Kasumi-1 (cell line): ENCODE data around the gene INPP5D.

Source experiments
- DNase-seq, 2 experiments: peaks; one replicate each; lab custom pipeline; 2025; lab: John Stamatoyannopoulos, UW

The INPP5D gene

GRCh38 chr2:233209117-233209532 is 149.0 kb downstream of the INPP5D start:
- no peak for DNase-seq

GRCh38 chr2:233209533-233210171 is 149.5 kb downstream of the INPP5D start:
- no peak for DNase-seq

- no peak for DNase-seq
Observed at GRCh38 chr2:233210281-233210680, 150.1 kb downstream of the INPP5D start.

GRCh38 chr2:233210843-233211547 is 150.9 kb downstream of the INPP5D start:
- no peak for DNase-seq

GRCh38 chr2:233211548-233211895 is 151.4 kb downstream of the INPP5D start:
- DNase-seq, result no peak

- no peak for DNase-seq
Observed at GRCh38 chr2:233213011-233213410, 152.9 kb downstream of the INPP5D start.

- DNase-seq, result no peak
Observed at GRCh38 chr2:233213975-233214374, 153.8 kb downstream of the INPP5D start.

- DNase-seq, result no peak
Observed at GRCh38 chr2:233217892-233218377, 157.8 kb downstream of the INPP5D start.

GRCh38 chr2:233218836-233219235 is 158.7 kb downstream of the INPP5D start:
- no peak for DNase-seq

- no peak for DNase-seq
Observed at GRCh38 chr2:233219848-233220247, 159.7 kb downstream of the INPP5D start.

GRCh38 chr2:233221378-233222063 is 161.4 kb downstream of the INPP5D start:
- DNase-seq, result no peak

GRCh38 chr2:233223059-233223894 is 163.1 kb downstream of the INPP5D start:
- DNase-seq, result no peak

- no peak for DNase-seq
Observed at GRCh38 chr2:233225230-233226068, 165.3 kb downstream of the INPP5D start.

GRCh38 chr2:233226511-233227031 is 166.4 kb downstream of the INPP5D start:
- no peak for DNase-seq

- no peak for DNase-seq
Observed at GRCh38 chr2:233227346-233227978, 167.3 kb downstream of the INPP5D start.

GRCh38 chr2:233228376-233228775 is 168.2 kb downstream of the INPP5D start:
- DNase-seq, result no peak

GRCh38 chr2:233233618-233234230 is 173.6 kb downstream of the INPP5D start:
- DNase-seq, result no peak

GRCh38 chr2:233234264-233234663 is 174.1 kb downstream of the INPP5D start:
- DNase-seq, result no peak

- no peak for DNase-seq
Observed at GRCh38 chr2:233234996-233235395, 174.9 kb downstream of the INPP5D start.

- no peak for DNase-seq
Observed at GRCh38 chr2:233235977-233236376, 175.8 kb downstream of the INPP5D start.
